Peyer's patch (tissue), 4 donors: Measurements from ENCODE around the gene IGF1R.

Source experiments
- CTCF ChIP-seq, 6 experiments: fragments of 450-650 bp in 4 of 6; fragments of 200-600 bp in 2 of 6; sonication (generic) in 1 of 6; IDR thresholded peaks; one replicate each; pipeline ENCODE4 v1.5.1; 2017 to 2019; ENCODE audit warnings: antibody characterized with exemption in 6 of 6, mild to moderate bottlenecking in 3 of 6, moderate library complexity in 1 of 6
- POLR2A ChIP-seq, 2 donors: fragments of 450-650 bp; IDR thresholded peaks; one replicate each; pipeline ENCODE4 v1.5.1; 2017; ENCODE audit warnings: antibody characterized with exemption in 2 of 2, mild to moderate bottlenecking in 2 of 2, moderate library complexity in 2 of 2

- TF ChIP-seq CTCF (IDR thresholded peaks at IDR 0.05) (no peak), POLR2A (IDR thresholded peaks at IDR 0.05) (no peak)
Measured at GRCh38 chr15:98777426-98777825, 129.1 kb downstream of the IGF1R start.
